ENCODE results near the gene BRSK1.

Gene BRSK1

DNA sequence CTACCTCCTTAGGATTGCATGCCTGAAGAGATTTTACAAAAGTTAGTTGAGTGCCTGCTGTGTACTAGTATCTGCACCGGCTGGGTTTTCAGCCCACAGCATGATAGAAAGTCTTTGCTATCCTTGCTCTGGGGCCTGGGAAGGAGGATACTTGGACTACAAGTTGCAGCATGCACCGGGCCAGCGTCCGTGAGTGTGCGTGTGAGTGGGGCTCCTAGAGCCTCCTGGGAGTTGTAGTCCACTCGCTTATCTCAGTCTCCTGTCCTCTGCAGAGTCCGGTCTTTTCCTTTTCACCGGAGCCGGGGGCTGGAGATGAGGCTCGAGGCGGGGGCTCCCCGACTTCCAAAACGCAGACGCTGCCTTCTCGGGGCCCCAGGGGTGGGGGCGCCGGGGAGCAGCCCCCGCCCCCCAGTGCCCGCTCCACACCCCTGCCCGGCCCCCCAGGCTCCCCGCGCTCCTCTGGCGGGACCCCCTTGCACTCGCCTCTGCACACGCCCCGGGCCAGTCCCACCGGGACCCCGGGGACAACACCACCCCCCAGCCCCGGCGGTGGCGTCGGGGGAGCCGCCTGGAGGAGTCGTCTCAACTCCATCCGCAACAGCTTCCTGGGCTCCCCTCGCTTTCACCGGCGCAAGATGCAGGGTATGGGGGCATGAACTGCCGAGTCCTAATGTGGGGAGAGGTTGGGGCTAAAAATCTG lies 20.6 kb downstream of the BRSK1 start:
- POLR2A ChIA-PET: no interaction called here
- Histone ChIP-seq H3K9me3 (ENCODE audit: control extremely low read depth in 1 of 5, control insufficient read depth in 4 of 5, insufficient read depth in 2 of 5, low read depth in 1 of 5, low read length in 4 of 5) (no peaks in the 10 kb centered on the region), H3K4me3 (ENCODE audit: control insufficient read depth in 1 of 7, extremely low read depth in 1 of 7, insufficient read depth in 4 of 7, low read depth in 2 of 7, low read length in 6 of 7) (no peak overlapping the region), H3K27me3 (replicated peaks in 2 of 5; ENCODE audit: control insufficient read depth in 4 of 5, insufficient read depth in 5 of 5, low read length in 4 of 5) (no peaks in the 10 kb centered on the region), H3K27ac (ENCODE audit: insufficient read depth in 1 of 2, low read depth in 1 of 2, low read length in 2 of 2, poor library complexity in 1 of 2, severe bottlenecking in 2 of 2) (no peak overlapping the region), H3K36me3 (ENCODE audit: control insufficient read depth in 4 of 4, insufficient read depth in 4 of 4, low read length in 3 of 4) (peaks cover 0 to 16% (median 6%) of the 10 kb centered on the region in 4 experiments), H3K4me1 (ENCODE audit: control extremely low read depth in 1 of 4, control insufficient read depth in 4 of 4, insufficient read depth in 4 of 4, low read length in 3 of 4) (peaks cover 0 to 18% (median 11%) of the 10 kb centered on the region in 4 experiments)
- DNase-seq: peak in 2 of 3 donors; percentile 49 to 59
- 98% methylated on average over 32 of the region's 39 CpGs for WGBS (ENCODE audit: insufficient coverage)
- CTCF ChIA-PET: interaction anchor here (4.2 kb wide), 2 partner anchors 12 to 79 kb away, joined by 30 to 37 read pairs; partner anchors contain the start of gene TMEM238

DNA sequence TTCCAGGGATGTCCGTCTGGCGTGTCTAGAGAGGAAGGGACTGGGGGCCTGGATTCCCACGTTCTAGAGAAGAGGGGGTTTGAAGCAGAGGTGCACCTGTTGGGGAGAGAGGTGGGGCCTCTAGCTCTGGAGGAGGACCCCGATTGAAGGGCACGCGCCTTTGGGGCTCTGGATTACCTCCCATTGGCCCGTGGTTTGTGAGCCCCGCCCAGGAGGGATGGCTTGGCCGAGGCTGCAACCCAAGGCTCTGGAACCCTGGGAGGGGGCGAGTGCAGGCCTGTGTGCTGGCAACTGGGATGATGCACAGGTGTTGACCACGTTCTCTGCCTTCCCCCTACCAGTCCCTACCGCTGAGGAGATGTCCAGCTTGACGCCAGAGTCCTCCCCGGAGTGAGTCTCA lies 21.2 kb downstream of the BRSK1 start:
- no peak overlapping the region for H3K4me3 ChIP-seq (ENCODE audit: control insufficient read depth in 1 of 7, extremely low read depth in 1 of 7, insufficient read depth in 4 of 7, low read depth in 2 of 7, low read length in 6 of 7)
- peaks cover 0 to 21% (median 8%) of the 10 kb centered on the region in 4 experiments for H3K36me3 ChIP-seq (ENCODE audit: control insufficient read depth in 4 of 4, insufficient read depth in 4 of 4, low read length in 3 of 4)
- peaks cover 0 to 18% (median 11%) of the 10 kb centered on the region in 4 experiments for H3K4me1 ChIP-seq (ENCODE audit: control extremely low read depth in 1 of 4, control insufficient read depth in 4 of 4, insufficient read depth in 4 of 4, low read length in 3 of 4)
- POLR2A ChIA-PET: no interaction called here
- no peaks in the 10 kb centered on the region for H3K27me3 ChIP-seq (replicated peaks in 2 of 5; ENCODE audit: control insufficient read depth in 4 of 5, insufficient read depth in 5 of 5, low read length in 4 of 5)
- CTCF ChIA-PET: no interaction called here
- H3K27ac ChIP-seq (ENCODE audit: insufficient read depth in 1 of 2, low read depth in 1 of 2, low read length in 2 of 2, poor library complexity in 1 of 2, severe bottlenecking in 2 of 2): no peak overlapping the region
- no peaks in the 10 kb centered on the region for H3K9me3 ChIP-seq (ENCODE audit: control extremely low read depth in 1 of 5, control insufficient read depth in 4 of 5, insufficient read depth in 2 of 5, low read depth in 1 of 5, low read length in 4 of 5)
- WGBS (ENCODE audit: insufficient coverage): 94% methylated on average over 10 of the region's 14 CpGs
- DNase-seq: no peak

DNA sequence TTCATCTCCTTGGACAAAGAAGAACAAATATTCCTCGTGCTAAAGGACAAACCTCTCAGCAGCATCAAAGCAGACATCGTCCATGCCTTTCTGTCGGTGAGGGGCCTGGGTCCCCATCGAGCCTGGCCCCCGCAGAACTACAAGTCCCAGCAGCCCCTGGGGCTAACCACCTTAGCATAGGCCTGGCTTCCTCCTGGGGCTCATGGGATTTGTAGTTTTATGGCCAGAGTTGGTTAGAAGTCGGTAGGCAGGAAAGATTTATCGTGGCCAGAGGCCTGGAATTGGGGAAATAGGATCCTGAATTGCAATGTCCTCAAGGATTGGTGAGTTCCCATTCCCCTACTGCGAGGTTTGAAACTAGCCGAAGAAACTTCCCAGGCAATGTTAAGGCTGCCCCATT lies 21.7 kb downstream of the BRSK1 start:
- Histone ChIP-seq H3K4me1 (ENCODE audit: control extremely low read depth in 1 of 4, control insufficient read depth in 4 of 4, insufficient read depth in 4 of 4, low read length in 3 of 4) (peaks cover 0 to 18% (median 11%) of the 10 kb centered on the region in 4 experiments), H3K4me3 (ENCODE audit: control insufficient read depth in 1 of 7, extremely low read depth in 1 of 7, insufficient read depth in 4 of 7, low read depth in 2 of 7, low read length in 6 of 7) (no peak overlapping the region), H3K36me3 (ENCODE audit: control insufficient read depth in 4 of 4, insufficient read depth in 4 of 4, low read length in 3 of 4) (peaks cover 0 to 24% (median 8%) of the 10 kb centered on the region in 4 experiments), H3K27me3 (replicated peaks in 2 of 5; ENCODE audit: control insufficient read depth in 4 of 5, insufficient read depth in 5 of 5, low read length in 4 of 5) (no peaks in the 10 kb centered on the region), H3K27ac (ENCODE audit: insufficient read depth in 1 of 2, low read depth in 1 of 2, low read length in 2 of 2, poor library complexity in 1 of 2, severe bottlenecking in 2 of 2) (no peak overlapping the region), H3K9me3 (ENCODE audit: control extremely low read depth in 1 of 5, control insufficient read depth in 4 of 5, insufficient read depth in 2 of 5, low read depth in 1 of 5, low read length in 4 of 5) (no peaks in the 10 kb centered on the region)
- CTCF ChIA-PET: interaction anchor here (1.1 to 1.2 kb wide), 2 partner anchors 13 to 79 kb away, joined by 4 read pairs; partner anchors contain the start of gene TMEM238
- peak in 2 of 3 donors; percentile 66 to 72 for DNase-seq
- 83% methylated on average over 8 of the region's 9 CpGs for WGBS (ENCODE audit: insufficient coverage)
- POLR2A ChIA-PET: no interaction called here

DNA sequence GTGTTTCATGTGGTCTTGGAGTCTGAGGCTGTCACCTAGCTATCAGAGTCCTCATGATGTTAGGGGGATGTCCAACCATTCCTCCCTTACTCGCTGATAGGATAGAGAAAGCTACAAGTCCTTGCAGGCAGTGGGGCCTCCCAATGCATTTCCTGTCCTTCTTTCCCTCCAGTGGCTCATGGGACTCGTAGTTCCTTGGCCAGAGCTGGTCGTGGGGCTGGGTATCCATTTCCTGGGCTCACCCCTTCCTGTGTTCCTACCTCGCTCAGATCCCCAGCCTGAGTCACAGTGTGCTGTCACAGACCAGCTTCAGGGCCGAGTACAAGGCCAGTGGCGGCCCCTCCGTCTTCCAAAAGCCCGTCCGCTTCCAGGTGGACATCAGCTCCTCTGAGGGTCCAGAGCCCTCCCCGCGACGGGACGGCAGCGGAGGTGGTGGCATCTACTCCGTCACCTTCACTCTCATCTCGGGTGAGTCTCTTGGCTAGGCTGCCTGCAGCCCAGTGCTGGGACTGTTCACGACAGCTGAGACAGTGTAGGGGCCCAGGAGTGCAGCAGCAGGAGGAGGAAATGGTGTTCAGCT lies 22.3 kb downstream of the BRSK1 start:
- DNase-seq: no peak
- Histone ChIP-seq H3K27ac (ENCODE audit: insufficient read depth in 1 of 2, low read depth in 1 of 2, low read length in 2 of 2, poor library complexity in 1 of 2, severe bottlenecking in 2 of 2) (no peak overlapping the region), H3K9me3 (ENCODE audit: control extremely low read depth in 1 of 5, control insufficient read depth in 4 of 5, insufficient read depth in 2 of 5, low read depth in 1 of 5, low read length in 4 of 5) (no peaks in the 10 kb centered on the region), H3K36me3 (ENCODE audit: control insufficient read depth in 4 of 4, insufficient read depth in 4 of 4, low read length in 3 of 4) (peaks cover 0 to 24% (median 8%) of the 10 kb centered on the region in 4 experiments), H3K27me3 (replicated peaks in 2 of 5; ENCODE audit: control insufficient read depth in 4 of 5, insufficient read depth in 5 of 5, low read length in 4 of 5) (no peaks in the 10 kb centered on the region), H3K4me3 (ENCODE audit: control insufficient read depth in 1 of 7, extremely low read depth in 1 of 7, insufficient read depth in 4 of 7, low read depth in 2 of 7, low read length in 6 of 7) (no peak overlapping the region), H3K4me1 (ENCODE audit: control extremely low read depth in 1 of 4, control insufficient read depth in 4 of 4, insufficient read depth in 4 of 4, low read length in 3 of 4) (peaks cover 0 to 18% (median 11%) of the 10 kb centered on the region in 4 experiments)
- POLR2A ChIA-PET: no interaction called here
- WGBS (ENCODE audit: insufficient coverage): 94% methylated on average over 17 of the region's 17 CpGs
- CTCF ChIA-PET: interaction anchor here (0.9 to 1.2 kb wide), 3 partner anchors 12 to 78 kb away, joined by 3 to 4 read pairs (median 4); partner anchors contain the start of gene TMEM238

DNA sequence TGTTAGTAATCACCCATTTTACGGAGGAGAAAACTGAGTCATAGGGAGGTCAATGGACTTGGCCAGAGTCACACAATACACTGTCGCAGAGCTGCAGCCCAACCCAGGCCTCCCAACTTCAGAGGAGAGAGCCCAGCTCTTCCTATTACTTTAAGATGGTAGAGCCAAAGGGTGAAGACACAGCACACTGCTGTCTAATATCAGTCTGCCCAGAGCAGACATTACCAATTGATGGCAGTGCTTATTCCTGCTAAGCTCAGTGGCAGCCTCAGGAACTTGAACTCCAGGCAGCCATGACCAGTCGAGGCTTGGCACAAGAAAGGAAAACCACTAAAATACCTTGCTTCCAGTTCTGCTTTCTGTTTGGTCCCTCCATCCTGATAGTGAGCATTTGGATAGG lies 22.9 kb downstream of the BRSK1 start:
- CTCF ChIA-PET: interaction anchor here (0.9 to 1.2 kb wide), 3 partner anchors 12 to 78 kb away, joined by 3 to 4 read pairs (median 4); partner anchors contain the start of gene TMEM238
- Histone ChIP-seq H3K27me3 (replicated peaks in 2 of 5; ENCODE audit: control insufficient read depth in 4 of 5, insufficient read depth in 5 of 5, low read length in 4 of 5) (no peaks in the 10 kb centered on the region), H3K9me3 (ENCODE audit: control extremely low read depth in 1 of 5, control insufficient read depth in 4 of 5, insufficient read depth in 2 of 5, low read depth in 1 of 5, low read length in 4 of 5) (no peaks in the 10 kb centered on the region), H3K4me1 (ENCODE audit: control extremely low read depth in 1 of 4, control insufficient read depth in 4 of 4, insufficient read depth in 4 of 4, low read length in 3 of 4) (peaks cover 0 to 13% (median 7%) of the 10 kb centered on the region in 4 experiments), H3K4me3 (ENCODE audit: control insufficient read depth in 1 of 7, extremely low read depth in 1 of 7, insufficient read depth in 4 of 7, low read depth in 2 of 7, low read length in 6 of 7) (no peak overlapping the region), H3K27ac (ENCODE audit: insufficient read depth in 1 of 2, low read depth in 1 of 2, low read length in 2 of 2, poor library complexity in 1 of 2, severe bottlenecking in 2 of 2) (no peak overlapping the region), H3K36me3 (ENCODE audit: control insufficient read depth in 4 of 4, insufficient read depth in 4 of 4, low read length in 3 of 4) (peaks cover 0 to 24% (median 8%) of the 10 kb centered on the region in 4 experiments)
- WGBS (ENCODE audit: insufficient coverage): 100% methylated on average over 2 of the region's 3 CpGs
- no peak for DNase-seq
- POLR2A ChIA-PET: no interaction called here

DNA sequence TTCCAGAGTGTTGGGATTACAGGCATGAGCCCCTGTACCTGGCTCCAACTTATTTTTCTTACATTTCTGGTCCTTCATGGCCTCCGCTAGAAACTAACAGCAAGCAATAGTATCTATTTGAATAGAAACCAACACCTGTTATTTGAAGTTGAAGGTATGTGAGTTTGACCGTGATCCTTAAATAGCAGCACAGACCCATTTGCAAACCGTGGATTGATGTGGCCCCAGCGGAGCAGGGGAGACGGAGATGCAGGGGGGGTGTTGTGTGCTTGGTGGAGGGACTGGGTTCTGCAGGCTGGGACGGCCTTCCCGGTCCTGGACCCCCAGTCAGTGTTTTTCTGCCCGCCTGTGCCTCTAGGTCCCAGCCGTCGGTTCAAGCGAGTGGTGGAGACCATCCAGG lies 24.5 kb downstream of the BRSK1 start:
- CTCF ChIA-PET: no interaction called here

DNA sequence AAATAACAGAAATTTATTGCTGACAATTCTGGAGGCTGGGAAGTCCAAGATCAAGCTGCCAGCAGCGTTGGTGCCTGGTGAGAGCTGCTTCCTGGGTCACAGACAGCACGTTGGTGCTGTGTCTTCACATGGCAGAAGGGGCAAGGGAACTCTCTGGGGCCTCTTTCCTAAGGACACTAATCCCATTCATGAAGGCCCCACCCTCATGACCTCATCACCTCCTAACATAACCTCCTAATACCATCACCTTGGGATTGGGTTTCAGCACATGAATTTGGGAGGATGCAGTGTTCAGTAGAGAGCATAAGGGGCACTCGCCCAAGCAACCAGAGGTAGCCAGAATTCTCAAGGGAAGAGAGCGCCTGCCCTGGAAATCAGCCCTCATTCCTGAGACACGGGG lies 25.7 kb downstream of the BRSK1 start:
- Histone ChIP-seq H3K4me1 (ENCODE audit: control extremely low read depth in 1 of 4, control insufficient read depth in 4 of 4, insufficient read depth in 4 of 4, low read length in 3 of 4) (peaks cover 0 to 3% (median 0%) of the 10 kb centered on the region in 4 experiments), H3K27ac (ENCODE audit: insufficient read depth in 1 of 2, low read depth in 1 of 2, low read length in 2 of 2, poor library complexity in 1 of 2, severe bottlenecking in 2 of 2) (no peak overlapping the region), H3K36me3 (ENCODE audit: control insufficient read depth in 4 of 4, insufficient read depth in 4 of 4, low read length in 3 of 4) (peaks cover 0 to 28% (median 8%) of the 10 kb centered on the region in 4 experiments), H3K27me3 (replicated peaks in 2 of 5; ENCODE audit: control insufficient read depth in 4 of 5, insufficient read depth in 5 of 5, low read length in 4 of 5) (no peaks in the 10 kb centered on the region), H3K9me3 (ENCODE audit: control extremely low read depth in 1 of 5, control insufficient read depth in 4 of 5, insufficient read depth in 2 of 5, low read depth in 1 of 5, low read length in 4 of 5) (no peaks in the 10 kb centered on the region), H3K4me3 (ENCODE audit: control insufficient read depth in 1 of 7, extremely low read depth in 1 of 7, insufficient read depth in 4 of 7, low read depth in 2 of 7, low read length in 6 of 7) (no peak overlapping the region)
- POLR2A ChIA-PET: no interaction called here
- DNase-seq: no peak
- 95% methylated on average over 5 of the region's 5 CpGs for WGBS (ENCODE audit: insufficient coverage)
- CTCF ChIA-PET: interaction anchor here (0.8 to 1.3 kb wide), 4 partner anchors 8 to 16 kb away, joined by 3 read pairs; partner anchors contain the start of gene TMEM150B

More for the DNA sequence above, 24.5 kb downstream of the BRSK1 start:
- H3K27ac ChIP-seq (ENCODE audit: insufficient read depth in 1 of 2, low read depth in 1 of 2, low read length in 2 of 2, poor library complexity in 1 of 2, severe bottlenecking in 2 of 2): no peak overlapping the region
- H3K9me3 ChIP-seq (ENCODE audit: control extremely low read depth in 1 of 5, control insufficient read depth in 4 of 5, insufficient read depth in 2 of 5, low read depth in 1 of 5, low read length in 4 of 5): no peaks in the 10 kb centered on the region
- POLR2A ChIA-PET: no interaction called here
- peaks cover 0 to 3% (median 0%) of the 10 kb centered on the region in 4 experiments for H3K4me1 ChIP-seq (ENCODE audit: control extremely low read depth in 1 of 4, control insufficient read depth in 4 of 4, insufficient read depth in 4 of 4, low read length in 3 of 4)
- DNase-seq: no peak
- WGBS (ENCODE audit: insufficient coverage): 90% methylated on average over 3 of the region's 11 CpGs
- no peak overlapping the region for H3K4me3 ChIP-seq (ENCODE audit: control insufficient read depth in 1 of 7, extremely low read depth in 1 of 7, insufficient read depth in 4 of 7, low read depth in 2 of 7, low read length in 6 of 7)
- no peaks in the 10 kb centered on the region for H3K27me3 ChIP-seq (replicated peaks in 2 of 5; ENCODE audit: control insufficient read depth in 4 of 5, insufficient read depth in 5 of 5, low read length in 4 of 5)
- H3K36me3 ChIP-seq (ENCODE audit: control insufficient read depth in 4 of 4, insufficient read depth in 4 of 4, low read length in 3 of 4): peaks cover 0 to 28% (median 8%) of the 10 kb centered on the region in 4 experiments
